ENCODE measurements around the gene LUC7L3. TPM values are rescaled to one million over a fixed set of nuclear protein-coding genes. Genes with fewer than 3 reads are reported as not detected.

The LUC7L3 gene
- total RNA-seq, 1 donor from 2014 or later, result 13.7 TPM

Other genes with a start within 250 kb of the LUC7L3 start
- gene RSAD1, start 240.7 kb upstream of the LUC7L3 start, total RNA-seq, result 11.5 and 14.2 TPM in 2 replicates
- gene MYCBPAP, start 211.2 kb upstream of the LUC7L3 start, total RNA-seq, result 0.13 and 0.26 TPM in 2 replicates
- 2.9 and 10.9 TPM in 2 replicates for gene EPN3, start 186.9 kb upstream of the LUC7L3 start, total RNA-seq
- 18.6 and 25.0 TPM in 2 replicates for gene SPATA20, start 172.4 kb upstream of the LUC7L3 start, total RNA-seq
- gene CACNA1G, start 158.9 kb upstream of the LUC7L3 start, total RNA-seq, result not detected in 2 replicates
- gene ABCC3, start 84.7 kb upstream of the LUC7L3 start, total RNA-seq, result 17.0 and 33.2 TPM in 2 replicates
- gene ANKRD40, start 11.7 kb upstream of the LUC7L3 start, total RNA-seq, result 22.9 and 25.8 TPM in 2 replicates
- gene ANKRD40CL, start 47.9 kb downstream of the LUC7L3 start, total RNA-seq, result not detected in 2 replicates
- not detected in 2 replicates for gene WFIKKN2, start 116.0 kb downstream of the LUC7L3 start, total RNA-seq
- 11.6 and 19.7 TPM in 2 replicates for gene TOB1, start 146.8 kb downstream of the LUC7L3 start, total RNA-seq

Measured in bronchial epithelial cell (primary cell).